Endothelial cell of umbilical vein (primary cell): Measurements from ENCODE around the gene SLC30A10. TPM values are rescaled to one million over a fixed set of nuclear protein-coding genes. Genes with fewer than 3 reads are reported as not detected.

Experiments used
- BruUV-seq: library from RNA; stranded (reverse); fragments of 400-500 nt; replicated peaks from 2 replicates; lab custom pipeline; 2021; lab: Mats Ljungman, UMichigan
- CTCF ChIA-PET: fragments of 300-600, 350-600 bp; sonication (Branson Sonifier 250); formaldehyde crosslinking; loops from one replicate; lab custom pipeline; 2021; ENCODE audit warnings: antibody characterized with exemption, inconsistent platforms; lab: Charles Lee
- POLR2A ChIA-PET: fragments of 300-600, 350-600 bp; sonication (Branson Sonifier 250); formaldehyde crosslinking; loops from one replicate; lab custom pipeline; 2021; ENCODE audit warnings: antibody characterized with exemption, inconsistent platforms; lab: Charles Lee
- DNase-seq: peaks from one replicate; pipeline ENCODE4 v3.0.0-alpha.2; 2011; ENCODE audit warnings: low read depth, low spot score
- FAIRE-seq: peaks from 2 replicates; lab custom pipeline; 2011; peaks lifted over from hg19 to GRCh38; lab: Jason Lieb, UNC
- H2AFZ ChIP-seq: 2 replicates; pipeline ENCODE4 v1.6.0; 2012; ENCODE audit warnings: low read depth, low read length, control low read depth, inconsistent platforms
- H3K27ac ChIP-seq: 2 replicates; pipeline ENCODE4 v1.5.1; 2011; ENCODE audit warnings: low read depth, mild to moderate bottlenecking, control low read depth, low read length, moderate library complexity; ENCODE audit not compliant: insufficient read depth
- H3K27me3 ChIP-seq, 2 experiments: 2 replicates each; pipeline versions ENCODE4 v1.6.0 to v1.6.1; 2011; ENCODE audit warnings: low read length in 2 of 2, mixed read lengths in 1 of 2; ENCODE audit not compliant: control insufficient read depth in 2 of 2, insufficient read depth in 2 of 2
- H3K36me3 ChIP-seq, 2 experiments: 2 replicates in 1 of 2; 3 replicates in 1 of 2; pipeline ENCODE4 v1.5.1; 2011; ENCODE audit warnings: low read length in 2 of 2, mild to moderate bottlenecking in 1 of 2, moderate library complexity in 1 of 2; ENCODE audit not compliant: control insufficient read depth in 2 of 2, insufficient read depth in 2 of 2; ENCODE audit errors: extremely low read depth in 1 of 2
- H3K4me1 ChIP-seq: 3 replicates; pipeline ENCODE4 v1.5.1; 2011; ENCODE audit warnings: mild to moderate bottlenecking, low read length; ENCODE audit not compliant: control insufficient read depth, insufficient read depth; ENCODE audit errors: extremely low read depth
- H3K4me2 ChIP-seq: 2 replicates; pipeline ENCODE4 v1.6.1; 2011; ENCODE audit warnings: low read length, control low read depth, mixed read lengths; ENCODE audit not compliant: insufficient read depth
- H3K4me3 ChIP-seq, 3 experiments: fragments of 200-600 bp in 1 of 3; sonication (generic), shearing (Covaris generic) in 1 of 3; replicated peaks in 1 of 3; 2 replicates each; pipeline ENCODE4 v1.5.1; 2011 to 2016; ENCODE audit warnings: control low read depth in 3 of 3, low read length in 3 of 3, mild to moderate bottlenecking in 2 of 3, inconsistent platforms in 1 of 3, low read depth in 1 of 3, moderate library complexity in 1 of 3; ENCODE audit not compliant: insufficient read depth in 1 of 3
- H3K79me2 ChIP-seq: 2 replicates; pipeline ENCODE4 v1.6.0; 2012; ENCODE audit warnings: low read length, inconsistent platforms; ENCODE audit not compliant: control insufficient read depth, insufficient read depth
- H3K9ac ChIP-seq: replicated peaks from 2 replicates; pipeline ENCODE3; 2011; ENCODE audit warnings: low read length, control low read depth; ENCODE audit not compliant: insufficient read depth; ENCODE audit errors: extremely low read depth
- H3K9me1 ChIP-seq: replicated peaks from 3 replicates; pipeline ENCODE4 v1.6.0; 2011; ENCODE audit warnings: mild to moderate bottlenecking, low read length; ENCODE audit not compliant: control insufficient read depth, insufficient read depth; ENCODE audit errors: extremely low read depth
- H3K9me3 ChIP-seq: replicated peaks from 2 replicates; pipeline ENCODE4 v1.5.1; 2012; ENCODE audit warnings: low read length, inconsistent platforms; ENCODE audit not compliant: control insufficient read depth, insufficient read depth
- H4K20me1 ChIP-seq: replicated peaks from 2 replicates; pipeline ENCODE3; 2011; ENCODE audit warnings: mild to moderate bottlenecking, low read length; ENCODE audit not compliant: control insufficient read depth, insufficient read depth; ENCODE audit errors: extremely low read depth
- CTCF ChIP-seq, 2 donors: IDR thresholded peaks; 1 replicate in 1 of 2; 2 replicates in 1 of 2; pipeline ENCODE4 v1.5.1; 2011; ENCODE audit warnings: low read length in 2 of 2, mild to moderate bottlenecking in 2 of 2, moderate library complexity in 2 of 2, control low read depth in 1 of 2, inconsistent platforms in 1 of 2, low read depth in 1 of 2; ENCODE audit not compliant: insufficient read depth in 1 of 2; ENCODE audit errors: extremely low read depth in 1 of 2
- FOS ChIP-seq: IDR thresholded peaks from 2 replicates; pipeline ENCODE4 v1.6.1; 2011; ENCODE audit warnings: mild to moderate bottlenecking, low read length, moderate library complexity, borderline replicate concordance; ENCODE audit not compliant: insufficient read depth
- GATA2 ChIP-seq: IDR thresholded peaks from 2 replicates; pipeline ENCODE4 v1.7.0; 2011; ENCODE audit warnings: low read depth, mild to moderate bottlenecking, moderate library complexity, mixed read lengths, low read length; ENCODE audit not compliant: insufficient read length, insufficient read depth
- JUN ChIP-seq: IDR thresholded peaks from 2 replicates; pipeline ENCODE4 v1.6.1; 2011; ENCODE audit warnings: borderline replicate concordance, low read depth; ENCODE audit not compliant: insufficient read length, insufficient read depth
- MYC ChIP-seq: IDR thresholded peaks from one replicate; pipeline ENCODE4 v1.6.1; 2011; ENCODE audit warnings: mild to moderate bottlenecking, low read depth, low read length
- POLR2AphosphoS5 ChIP-seq: IDR thresholded peaks from 2 replicates; pipeline ENCODE4 v1.6.1; 2012; ENCODE audit warnings: low read depth, mild to moderate bottlenecking, control low read depth, low read length, moderate library complexity; ENCODE audit not compliant: insufficient read depth
- dilution Hi-C: fragments of 300-500 bp; cut with MboI; formaldehyde crosslinking; loops from one replicate; pipeline ENCODE4 v1.15.0; 2019; ENCODE audit warnings: low sequenced_read_pairs; ENCODE audit not compliant: extremely low pct_ligation_motif_present
- intact Hi-C: fragments of 100-400 bp; cut with micrococcal nuclease; formaldehyde crosslinking; loops from one replicate; pipeline ENCODE4 v1.10.0; 2022
- polyA plus RNA-seq, 4 experiments: library from polyadenylated mRNA; depleted of rRNA in 3 of 4; stranded (reverse) in 3 of 4; unstranded in 1 of 4; fragments of >200 nt; gene quantifications; 2 replicates each; pipeline versions ENCODE4 v1.2.1 to v1.2.3, GENCODE V29; 2011 to 2012; ENCODE audit warnings: missing spikeins in 1 of 4
- total RNA-seq: library from RNA; stranded (reverse); gene quantifications from 2 replicates; pipeline ENCODE4 v1.2.3, GENCODE V29; 2021

SLC30A10 gene
- total and polyA plus RNA-seq, 2 donors (not counting 3 experiments of a cell fraction or from before 2014, with no cell fraction given) = not detected

GRCh38 chr1:219966071-219966349, 37.7 kb upstream of the SLC30A10 start:
- Histone ChIP-seq H2AFZ (no peak overlapping the region), H3K36me3 (no peaks in the 10 kb centered on the region), H3K9me3 (no peaks in the 10 kb centered on the region), H3K27ac (no peak overlapping the region), H3K9ac (no peak overlapping the region), H4K20me1 (no peaks in the 10 kb centered on the region), H3K4me3 (no peak overlapping the region), H3K27me3 (no peaks in the 10 kb centered on the region), H3K9me1 (no peaks in the 10 kb centered on the region), H3K4me2 (no peak overlapping the region), H3K4me1 (no peaks in the 10 kb centered on the region), H3K79me2 (no peaks in the 10 kb centered on the region)
- DNase-seq (no peak), FAIRE-seq (no peak)
- TF ChIP-seq GATA2 (no peak), POLR2AphosphoS5 (no peak), FOS (no peak), MYC (no peak), JUN (no peak), CTCF (IDR thresholded peaks at IDR 0.05; ENCODE audit: extremely low read depth in 1 of 2, insufficient read depth in 1 of 2, low read depth in 1 of 2, low read length in 2 of 2) (no peak)
- CTCF ChIA-PET = no interaction called here
- dilution Hi-C loops = no loop called here
- POLR2A ChIA-PET = no interaction called here
- intact Hi-C loops = no loop called here
- no TSS peak for BruUV-seq
